C4-2B (cell line): ENCODE results near the gene UNC45B.

Experiments used
- ZFX ChIP-seq: fragments of 450-650 bp; IDR thresholded peaks from 2 replicates; pipeline ENCODE4 v1.6.1; 2017
- TF ChIP-seq, protein P1 (sequence below): fragments of 450-650 bp; conservative IDR thresholded peaks from 2 replicates; pipeline ENCODE4 v1.5.1; 2017; ENCODE audit warnings: mild to moderate bottlenecking

DNA sequence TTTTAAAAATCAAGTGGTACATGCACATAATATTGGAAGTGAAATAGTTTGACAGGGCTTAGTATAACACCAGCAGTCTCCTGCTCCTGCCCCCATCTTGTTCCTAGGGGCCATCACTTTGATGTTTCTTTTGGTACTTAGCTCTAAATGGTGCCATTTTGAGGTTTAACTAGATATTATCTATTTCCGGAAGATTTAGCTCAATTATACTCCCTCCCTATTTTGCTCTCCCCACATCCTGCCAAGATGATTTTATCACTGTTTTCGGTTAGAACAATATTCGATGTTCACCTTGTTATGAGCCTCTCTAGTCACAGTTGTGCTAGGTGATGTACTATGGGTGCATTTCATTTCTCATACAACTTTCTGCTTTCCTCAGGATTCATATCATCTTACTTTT lies 66.6 kb downstream of the UNC45B start:
- TF ChIP-seq, protein P1, sequence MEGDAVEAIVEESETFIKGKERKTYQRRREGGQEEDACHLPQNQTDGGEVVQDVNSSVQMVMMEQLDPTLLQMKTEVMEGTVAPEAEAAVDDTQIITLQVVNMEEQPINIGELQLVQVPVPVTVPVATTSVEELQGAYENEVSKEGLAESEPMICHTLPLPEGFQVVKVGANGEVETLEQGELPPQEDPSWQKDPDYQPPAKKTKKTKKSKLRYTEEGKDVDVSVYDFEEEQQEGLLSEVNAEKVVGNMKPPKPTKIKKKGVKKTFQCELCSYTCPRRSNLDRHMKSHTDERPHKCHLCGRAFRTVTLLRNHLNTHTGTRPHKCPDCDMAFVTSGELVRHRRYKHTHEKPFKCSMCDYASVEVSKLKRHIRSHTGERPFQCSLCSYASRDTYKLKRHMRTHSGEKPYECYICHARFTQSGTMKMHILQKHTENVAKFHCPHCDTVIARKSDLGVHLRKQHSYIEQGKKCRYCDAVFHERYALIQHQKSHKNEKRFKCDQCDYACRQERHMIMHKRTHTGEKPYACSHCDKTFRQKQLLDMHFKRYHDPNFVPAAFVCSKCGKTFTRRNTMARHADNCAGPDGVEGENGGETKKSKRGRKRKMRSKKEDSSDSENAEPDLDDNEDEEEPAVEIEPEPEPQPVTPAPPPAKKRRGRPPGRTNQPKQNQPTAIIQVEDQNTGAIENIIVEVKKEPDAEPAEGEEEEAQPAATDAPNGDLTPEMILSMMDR = no peak
- no peak for TF ChIP-seq ZFX
